NCI-H1436 (cell line): Measurements from ENCODE around the gene VAMP2.

Experiments used
- DNase-seq: peaks from one replicate; lab custom pipeline; 2025; lab: John Stamatoyannopoulos, UW

VAMP2 gene

DNA sequence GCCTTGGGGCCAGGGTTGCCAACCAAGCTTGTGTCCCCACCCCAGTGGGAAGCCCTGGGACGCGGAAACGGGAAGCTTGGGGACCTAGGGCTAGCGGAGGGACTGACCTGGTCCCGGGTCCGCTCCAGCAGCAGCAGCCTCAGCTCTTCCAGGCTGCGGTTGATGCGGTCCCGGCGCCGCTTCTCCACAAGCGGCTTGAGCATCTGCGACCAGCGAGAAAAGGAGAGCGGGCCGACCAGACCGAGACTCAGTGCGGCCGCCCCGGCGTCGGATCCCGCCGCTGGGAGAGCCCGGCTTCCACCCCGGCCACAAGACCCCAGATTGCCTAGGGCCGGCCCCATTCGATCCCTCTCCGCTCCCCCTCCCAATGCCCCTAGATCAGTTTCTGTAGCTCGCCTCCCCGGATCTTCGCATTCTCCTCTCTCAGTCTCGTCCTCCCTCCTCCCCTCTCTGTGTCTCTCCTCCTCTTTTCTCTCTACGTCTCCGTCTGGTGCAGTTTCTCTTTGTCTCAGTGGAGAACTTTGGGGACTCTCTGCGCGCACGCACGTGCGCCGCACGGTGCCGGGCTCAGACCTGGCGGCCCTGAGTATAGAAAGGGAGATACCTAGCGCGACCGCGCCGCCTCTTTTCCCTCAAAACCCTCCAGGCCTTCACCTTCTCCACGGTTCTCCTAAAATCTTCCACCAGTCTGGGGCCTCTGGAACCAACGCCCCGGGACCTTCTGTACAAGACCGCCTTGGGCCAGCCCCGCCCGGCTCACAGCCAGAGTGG lies 39.6 kb downstream of the VAMP2 start:
- DNase-seq = no peak

DNA sequence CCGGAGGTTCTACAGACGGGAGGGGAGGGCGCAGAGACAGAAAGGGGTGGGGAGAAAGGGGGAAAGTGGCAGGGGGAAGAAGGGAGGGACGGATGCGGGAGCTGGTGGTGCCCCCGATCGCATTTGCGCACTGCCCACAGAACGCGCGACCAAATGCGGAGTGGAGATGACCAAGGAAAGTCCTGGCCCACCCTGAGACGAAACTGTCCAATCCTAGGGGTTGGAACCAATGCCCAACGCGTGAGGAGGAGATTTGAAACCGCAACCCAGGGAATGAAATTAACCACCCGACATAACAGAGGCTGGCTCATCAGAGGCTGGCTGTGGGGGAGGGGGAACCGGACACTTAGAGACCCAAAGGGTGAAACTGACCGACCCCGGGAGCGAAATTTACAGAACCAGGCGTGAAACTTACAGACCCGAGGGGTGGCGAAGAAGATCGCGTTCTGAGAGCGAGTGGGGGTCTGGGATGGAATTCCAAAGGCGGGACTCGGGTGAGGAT lies 40.3 kb downstream of the VAMP2 start:
- no peak for DNase-seq

DNA sequence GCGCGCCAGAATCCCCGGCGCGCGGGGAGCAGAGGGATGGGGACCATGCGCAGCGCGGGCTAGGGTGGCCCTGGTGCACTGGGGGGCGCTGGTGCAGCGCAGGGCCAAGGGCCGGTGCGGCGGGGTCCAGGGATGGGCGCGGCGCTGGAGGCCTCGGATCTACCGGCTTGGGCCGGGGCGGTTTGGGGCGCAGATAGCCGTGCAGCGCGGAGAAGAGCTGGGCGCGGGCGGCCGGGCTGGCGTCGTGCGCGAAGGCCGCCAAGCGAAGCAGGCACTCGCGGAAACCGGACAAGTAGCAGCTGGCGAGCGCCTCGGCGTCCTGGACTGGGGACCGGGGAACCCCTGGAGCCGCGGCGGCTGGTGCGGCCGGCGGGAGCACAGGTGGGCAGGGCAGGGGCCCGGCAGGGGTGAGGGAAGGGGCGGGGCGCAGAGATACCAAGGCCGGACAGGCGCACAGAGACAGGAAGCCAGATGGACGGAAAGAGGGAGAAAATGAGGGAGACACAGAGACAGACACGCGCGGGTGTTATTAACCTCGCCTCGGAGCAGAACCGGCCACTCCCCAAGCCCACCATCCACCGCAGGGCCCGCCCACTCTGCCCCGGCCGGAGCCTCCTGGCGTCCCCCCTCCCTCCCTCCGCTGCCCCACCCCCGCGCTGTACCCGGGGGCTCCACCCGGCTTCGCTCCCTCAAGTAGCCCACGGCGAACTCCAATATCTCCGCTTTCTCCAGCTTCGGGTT lies 40.9 kb downstream of the VAMP2 start:
- peak; percentile 60 for DNase-seq

DNA sequence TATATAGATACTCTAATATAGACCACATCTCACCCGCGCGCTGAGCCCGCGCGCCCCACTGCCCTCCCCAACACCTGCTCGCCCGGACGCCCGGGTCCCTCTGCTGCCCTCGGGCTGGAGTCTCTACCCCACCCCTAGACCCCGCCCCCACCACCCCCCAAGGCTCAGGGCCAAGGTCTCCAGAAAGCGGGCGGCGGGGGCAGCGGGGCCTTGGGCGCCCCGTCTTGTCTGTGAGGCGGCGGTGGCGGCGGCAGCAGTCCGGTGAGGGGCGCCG lies 41.4 kb downstream of the VAMP2 start:
- DNase-seq = no peak

DNA sequence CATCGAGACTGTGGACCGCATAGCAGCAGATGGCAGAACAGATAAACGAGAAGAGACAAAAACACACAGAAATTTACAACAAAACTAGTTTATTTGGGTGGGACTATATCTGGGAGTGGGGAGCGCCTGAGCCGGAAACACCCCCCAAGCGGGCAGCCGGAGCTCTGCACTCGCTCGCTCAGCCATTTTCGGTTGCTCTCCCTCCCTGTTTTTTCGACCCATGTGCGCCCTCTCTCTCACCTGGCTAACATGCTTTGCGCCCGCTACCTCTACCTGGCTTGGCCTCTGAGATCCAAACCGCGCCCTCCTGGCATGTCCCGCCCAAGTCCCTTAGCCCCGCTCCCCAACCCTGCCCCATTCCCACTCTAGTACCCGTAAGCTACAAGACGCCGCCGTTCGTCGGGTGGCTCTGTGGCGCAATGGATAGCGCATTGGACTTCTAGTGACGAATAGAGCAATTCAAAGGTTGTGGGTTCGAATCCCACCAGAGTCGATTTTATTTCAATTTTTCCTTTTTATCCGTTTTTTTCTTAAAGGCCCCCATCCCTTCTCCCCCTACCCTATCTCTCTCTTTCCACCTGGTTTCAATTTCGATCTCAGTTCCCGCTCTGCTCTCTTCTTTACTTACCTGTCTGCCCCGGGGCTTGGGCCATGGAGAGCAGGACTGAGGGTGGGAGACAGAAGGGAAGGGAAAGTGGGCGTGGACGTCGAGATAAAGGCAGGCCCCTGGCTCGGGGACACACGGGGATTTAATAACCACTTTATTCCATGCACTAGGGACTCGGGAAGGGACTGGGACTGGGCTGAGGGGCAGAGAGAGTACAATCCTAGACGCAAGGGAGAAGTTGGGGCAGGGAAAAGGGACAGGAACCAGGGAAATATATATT lies 42.0 kb downstream of the VAMP2 start:
- DNase-seq = peak; percentile 65

DNA sequence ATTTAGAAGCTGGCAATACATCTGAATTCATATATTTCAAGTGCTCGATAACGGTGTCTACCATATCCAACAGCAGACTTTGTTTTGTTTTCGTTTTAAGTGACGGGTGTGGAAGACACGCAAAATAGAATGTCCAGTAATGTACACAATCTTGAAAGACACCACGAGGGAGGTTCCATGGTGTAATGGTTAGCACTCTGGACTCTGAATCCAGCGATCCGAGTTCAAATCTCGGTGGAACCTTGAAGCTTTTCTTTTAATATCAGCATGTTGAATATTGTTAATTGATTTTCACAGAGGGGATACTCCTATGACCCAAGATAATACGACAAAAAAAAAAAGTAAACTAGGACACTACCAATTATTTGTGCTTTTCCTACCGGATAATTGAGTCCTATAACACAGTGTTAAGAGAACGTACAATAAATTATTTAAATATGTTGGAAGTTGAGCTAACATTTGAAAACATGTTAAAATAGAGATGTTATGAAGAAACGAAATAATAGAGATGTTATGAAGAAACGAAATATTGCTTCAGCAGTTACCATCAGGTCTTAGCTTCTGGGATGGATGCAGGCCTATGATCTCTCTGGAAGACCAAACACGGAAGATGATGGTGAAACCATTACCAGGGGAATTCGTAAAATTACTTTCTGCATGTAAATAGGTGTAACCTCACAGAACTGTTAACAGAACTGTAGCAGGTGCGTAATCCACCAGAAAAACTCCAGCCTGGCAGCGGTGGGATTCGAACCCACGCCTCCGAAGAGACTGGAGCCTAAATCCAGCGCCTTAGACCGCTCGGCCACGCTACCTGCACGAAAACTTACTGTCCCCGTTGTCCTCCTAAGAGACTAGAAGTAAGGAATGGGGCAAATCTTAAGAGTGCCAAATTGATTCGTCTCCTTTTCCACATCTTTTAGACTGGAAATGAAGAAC lies 42.9 kb downstream of the VAMP2 start:
- DNase-seq = peak; percentile 88

DNA sequence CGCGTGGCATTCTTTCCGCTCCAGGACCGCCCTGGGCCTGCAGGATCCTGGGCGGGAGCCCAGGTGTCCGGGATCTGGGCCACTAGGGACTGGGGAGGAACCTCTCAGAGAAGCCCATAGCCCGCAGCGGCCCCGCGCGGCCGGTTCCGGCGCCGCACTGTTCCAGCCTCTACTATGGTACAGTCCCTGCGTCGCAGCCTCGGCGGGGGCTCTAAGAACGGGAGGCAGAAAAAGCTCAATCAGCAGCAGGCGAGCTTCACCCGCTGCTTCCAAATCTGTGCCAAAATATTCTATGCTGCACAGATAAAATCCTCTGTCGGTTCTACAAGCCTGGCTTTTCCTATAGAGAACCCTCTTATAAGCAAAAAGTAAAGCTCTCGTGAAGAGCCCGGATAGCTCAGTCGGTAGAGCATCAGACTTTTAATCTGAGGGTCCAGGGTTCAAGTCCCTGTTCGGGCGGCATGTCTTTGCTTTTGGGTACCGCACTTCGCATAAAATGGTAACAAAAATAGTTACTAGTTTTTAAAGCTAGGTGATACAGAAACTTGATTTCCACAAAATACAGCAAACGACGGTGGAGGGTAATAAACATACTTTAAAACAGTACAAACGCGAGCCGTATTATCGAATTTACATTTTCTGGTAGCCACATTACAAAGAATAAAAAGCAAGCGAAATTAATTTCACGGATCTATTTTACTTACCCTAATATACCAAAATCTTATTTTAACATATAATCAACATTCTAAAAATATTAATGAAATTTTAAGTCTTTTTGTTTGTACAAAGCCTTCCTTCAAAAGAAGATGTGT lies 43.8 kb downstream of the VAMP2 start:
- DNase-seq = peak; percentile 84

DNA sequence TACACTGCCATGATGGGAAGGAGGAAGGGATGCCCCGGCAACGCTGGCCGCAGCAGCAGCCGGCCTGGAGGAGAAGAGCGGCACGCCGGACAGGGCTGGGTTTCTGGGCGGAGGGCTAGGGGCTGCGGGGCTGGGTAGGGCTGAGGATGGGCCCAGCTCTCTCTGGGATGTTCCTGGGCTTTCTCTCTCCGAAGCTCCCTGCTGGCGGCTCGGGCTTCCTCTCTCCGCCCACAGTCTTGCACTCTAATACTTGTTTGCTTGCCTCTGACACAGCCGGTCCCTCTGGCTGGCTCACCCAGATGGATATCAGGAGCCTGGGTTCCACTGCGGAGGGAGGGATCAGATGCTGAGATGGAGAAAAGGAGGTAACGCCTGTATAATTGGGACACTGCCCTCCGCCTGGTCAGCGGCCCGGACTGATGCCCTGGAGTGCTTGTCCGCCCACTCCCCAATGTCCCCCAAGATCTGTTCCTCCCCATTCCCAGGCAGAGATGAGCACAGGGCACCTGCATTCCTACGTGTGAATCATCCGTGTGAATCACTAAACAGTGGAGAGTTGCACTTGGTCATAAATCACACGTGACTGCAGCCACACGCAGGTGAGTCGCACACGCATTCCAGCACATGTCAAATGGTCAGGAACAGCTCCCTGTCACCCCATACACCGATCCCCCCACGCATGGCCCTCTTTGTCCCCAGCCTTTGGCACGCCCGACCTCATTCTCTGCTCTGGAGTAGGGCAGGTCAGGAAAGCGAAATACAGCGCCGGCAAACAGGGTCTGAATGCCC lies 44.6 kb downstream of the VAMP2 start, which contains the start of gene ALOXE3:
Gene ALOXE3 (minus strand): TSS at position 535 of the 789 bp plus-strand sequence. CDS start 524 bp downstream, at position 11.
- DNase-seq = no peak

DNA sequence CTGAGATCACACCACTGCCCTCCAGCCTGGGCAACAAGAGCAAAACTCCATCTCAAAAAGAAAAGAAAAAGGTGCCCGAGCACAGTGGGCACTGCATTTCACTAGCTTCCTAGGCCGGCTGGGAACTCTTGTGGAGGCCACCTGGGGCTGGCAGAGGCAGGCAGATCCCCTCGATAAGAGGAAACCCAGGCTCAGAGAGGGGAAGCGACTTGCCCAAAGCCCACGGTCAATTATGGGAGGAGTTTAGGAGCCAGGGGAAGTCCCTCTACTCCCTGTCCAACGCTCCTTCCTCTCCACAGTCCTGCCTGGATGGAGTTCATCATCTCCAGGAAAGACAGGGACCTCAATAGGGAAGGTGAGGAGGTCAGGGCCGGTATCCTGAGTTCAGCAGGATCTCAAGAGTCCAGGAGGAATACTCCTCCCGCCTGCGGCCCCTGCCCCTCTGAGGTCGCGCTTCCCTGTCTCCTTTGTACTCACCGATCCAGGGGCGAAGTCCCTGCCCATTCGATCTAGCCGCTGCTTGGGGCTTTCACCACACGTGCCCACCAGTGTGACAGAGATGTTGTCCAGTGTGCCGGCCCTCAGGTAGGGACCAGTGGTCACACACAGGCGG lies 45.3 kb downstream of the VAMP2 start:
- DNase-seq = no peak

DNA sequence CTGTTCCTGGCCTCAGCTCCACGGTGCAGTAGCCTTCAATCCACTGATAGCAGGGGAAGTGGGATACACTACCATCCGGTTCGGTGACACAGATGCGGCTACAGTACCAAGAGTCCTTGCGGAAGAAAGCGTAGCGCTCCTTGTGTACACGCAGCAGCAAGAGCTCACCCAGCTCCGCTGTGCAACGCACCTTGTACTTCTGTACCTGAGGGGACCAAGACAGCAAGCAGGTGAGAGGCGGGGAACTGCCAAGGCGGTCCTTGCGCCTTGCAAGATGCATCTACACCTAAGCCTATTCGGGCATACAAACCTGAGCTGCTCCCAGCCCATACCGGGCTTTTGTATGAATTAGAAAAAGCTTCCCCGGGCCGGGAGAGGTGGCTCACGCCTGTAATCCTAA lies 46.0 kb downstream of the VAMP2 start:
- no peak for DNase-seq

DNA sequence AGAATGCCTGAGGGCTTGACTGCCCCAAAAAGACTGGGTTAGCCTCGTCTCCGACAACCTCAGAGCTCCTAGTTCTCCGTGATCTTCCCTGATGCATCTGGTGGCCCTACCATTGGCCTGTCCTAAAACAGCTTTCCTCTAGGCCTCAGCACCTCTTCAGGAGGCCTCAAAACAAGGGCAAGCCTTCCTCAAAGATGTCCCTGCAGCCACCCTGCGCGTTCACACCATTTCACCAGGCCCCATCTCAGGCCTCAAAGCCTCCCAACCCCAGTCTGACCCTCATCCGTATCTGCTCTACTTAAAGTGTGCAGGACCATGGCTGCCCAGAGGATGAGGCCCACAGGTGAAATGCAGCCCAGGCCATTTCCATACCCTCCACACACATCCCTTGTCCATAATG lies 51.8 kb downstream of the VAMP2 start:
- no peak for DNase-seq

DNA sequence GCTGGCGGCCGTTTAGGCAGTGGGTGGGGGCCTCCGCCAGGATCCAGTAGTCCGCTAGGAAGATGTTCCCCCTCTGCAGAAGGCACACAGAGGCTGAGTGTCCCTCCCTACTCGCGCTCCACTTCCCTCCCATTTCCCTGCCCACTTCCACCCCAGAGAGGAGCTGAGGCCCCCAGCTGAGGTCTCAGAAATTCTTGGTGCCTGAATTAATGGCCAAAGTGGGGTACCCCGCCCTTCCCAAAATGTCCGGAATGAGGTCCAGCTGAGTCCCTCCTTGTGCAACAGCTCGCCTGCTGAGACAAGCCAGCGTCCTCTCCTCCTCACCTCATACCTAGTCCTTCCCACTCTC lies 52.3 kb downstream of the VAMP2 start:
- DNase-seq = no peak

DNA sequence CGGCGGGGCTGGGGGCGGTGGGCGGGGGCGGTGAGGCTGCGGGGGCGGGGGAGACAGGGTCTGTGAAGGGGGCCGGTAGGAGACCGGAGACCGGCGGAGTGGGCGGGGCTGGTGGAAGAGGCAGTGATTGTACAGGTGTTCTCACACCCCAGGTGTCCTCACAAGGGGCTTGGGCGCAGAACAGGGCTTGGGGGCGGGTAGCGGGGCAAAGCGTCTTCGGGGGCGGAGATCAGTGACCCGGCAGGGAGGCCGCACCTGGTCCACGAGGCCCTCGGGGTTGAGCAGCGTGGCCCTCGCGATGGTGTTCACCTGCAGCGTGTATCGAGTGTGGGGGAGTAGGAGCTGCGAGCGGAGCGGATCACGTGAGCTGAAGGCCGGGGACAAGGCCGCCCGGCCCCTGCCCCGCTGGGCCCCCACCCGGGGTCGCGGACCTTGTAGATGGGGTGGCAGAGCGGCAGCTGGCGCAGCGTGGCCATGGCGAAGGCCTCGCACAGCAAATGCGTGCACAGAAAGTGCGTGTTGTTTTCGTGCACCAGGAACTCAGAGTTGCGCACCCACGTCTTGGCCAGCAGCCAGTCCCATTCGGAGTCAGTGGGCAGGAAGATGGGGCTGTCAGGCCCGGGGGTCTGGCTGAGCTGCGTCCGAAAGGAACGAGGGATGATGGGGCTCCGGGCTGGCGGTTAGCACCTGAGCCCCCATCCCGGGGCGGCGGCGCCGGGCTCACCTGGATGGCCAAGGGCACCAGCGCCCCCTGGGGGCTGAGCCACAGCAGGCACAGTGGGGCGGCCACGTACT lies 52.9 kb downstream of the VAMP2 start:
- DNase-seq = peak; percentile 65
